Right lobe of liver (tissue), 6 donors: Measurements from ENCODE around the gene PLOD1. TPM values are rescaled to one million over a fixed set of nuclear protein-coding genes. Genes with fewer than 3 reads are reported as not detected.

Experiments used
- ATAC-seq, 4 donors: fragments of 200-7000 bp; cut with Tn5 transposase; one replicate each; pipeline ENCODE4 v1.9.1; 2020; ENCODE audit warnings: mild to moderate bottlenecking in 4 of 4, moderate library complexity in 4 of 4
- DNase-seq, 3 donors: peaks; one replicate each; pipeline ENCODE4 v3.0.0-alpha.2; 2020
- H3K27ac ChIP-seq, 3 donors: fragments of 200-600 bp; one replicate each; pipeline ENCODE4 v1.8.0; 2022
- H3K27me3 ChIP-seq, 2 donors: fragments of 200-600 bp; one replicate each; pipeline ENCODE4 v1.8.0; 2022
- H3K36me3 ChIP-seq, 4 donors: fragments of 200-600 bp; sonication (generic) in 1 of 4; one replicate each; pipeline versions ENCODE4 v1.5.1 to v1.8.0; 2017 to 2022; ENCODE audit warnings: control low read depth in 1 of 4
- H3K4me1 ChIP-seq, 4 donors: fragments of 200-600 bp; sonication (generic) in 1 of 4; one replicate each; pipeline versions ENCODE4 v1.5.1 to v1.8.0; 2017 to 2022; ENCODE audit warnings: control low read depth in 1 of 4
- H3K4me3 ChIP-seq, 3 donors: fragments of 200-600 bp; one replicate each; pipeline ENCODE4 v1.8.0; 2022
- H3K9me3 ChIP-seq, 4 donors: fragments of 200-600 bp; sonication (generic) in 1 of 4; one replicate each; pipeline versions ENCODE4 v1.5.1 to v1.8.0; 2017 to 2022; ENCODE audit warnings: control low read depth in 1 of 4
- POLR2A ChIP-seq: fragments of 450-650 bp; IDR thresholded peaks from one replicate; pipeline ENCODE4 v1.6.1; 2017; ENCODE audit warnings: antibody characterized with exemption, mild to moderate bottlenecking
- WGBS: methylation state at CpG from one replicate; pipeline ENCODE4 v1.1.6; 2018; ENCODE audit warnings: low coverage, low lambda C conversion rate; ENCODE audit not compliant: insufficient coverage; ENCODE audit errors: missing lambda C conversion rate; 5-methylcytosine and 5-hydroxymethylcytosine counted together
- intact Hi-C, 2 donors: fragments of 100-400 bp; cut with DNase I; formaldehyde crosslinking; loops; one replicate each; pipeline versions ENCODE4 v1.11.2 to v1.14.1; 2022
- total RNA-seq, 6 experiments: library from RNA; depleted of rRNA in 2 of 6; stranded (reverse); fragments of >200 nt in 2 of 6; fragmentation: NEBNext Ultra II Directional in 3 of 6; extraction: Animal tissue kit (Norgen Biotek cat#: 25700) in 3 of 6; gene quantifications; one replicate each; pipeline versions ENCODE4 v1.1.0 to v1.2.4, GENCODE V29; 2016 to 2023
- TF ChIP-seq, protein P1 (sequence below), 4 donors: fragments of 200-600 bp in 3 of 4; fragments of 450-650 bp in 1 of 4; IDR thresholded peaks; one replicate each; pipeline versions ENCODE4 v1.5.1 to v1.8.0; 2016 to 2022; ENCODE audit warnings: antibody characterized with exemption in 4 of 4, mild to moderate bottlenecking in 2 of 4
- donor health status: DM: no; HTN: yes; CAD: no.
- donor health status: DM: no; HTN: no; CAD: no.
- donor health status: DM: no; HTN: no; CAD: no.
- donor health status: DM: no; HTN: yes; CAD: no.
- donor health status: DM: no; HTN: yes; CAD: no.

PLOD1 gene
- total RNA-seq, 6 experiments from 2014 or later = 70.2 to 119 (median 93.8) TPM

GRCh38 chr1:12014141-12014991 is 79.8 kb downstream of the PLOD1 start:
- H3K9me3 ChIP-seq = no peaks in the 10 kb centered on the region
- peaks cover 0 to 5% (median 0%) of the 10 kb centered on the region in 4 donors for H3K4me1 ChIP-seq
- no peak overlapping the region for H3K27ac ChIP-seq
- ATAC-seq (no peak), DNase-seq (no peak)
- WGBS = 77% methylated on average over 16 of the region's 16 CpGs
- TF ChIP-seq, protein P1, sequence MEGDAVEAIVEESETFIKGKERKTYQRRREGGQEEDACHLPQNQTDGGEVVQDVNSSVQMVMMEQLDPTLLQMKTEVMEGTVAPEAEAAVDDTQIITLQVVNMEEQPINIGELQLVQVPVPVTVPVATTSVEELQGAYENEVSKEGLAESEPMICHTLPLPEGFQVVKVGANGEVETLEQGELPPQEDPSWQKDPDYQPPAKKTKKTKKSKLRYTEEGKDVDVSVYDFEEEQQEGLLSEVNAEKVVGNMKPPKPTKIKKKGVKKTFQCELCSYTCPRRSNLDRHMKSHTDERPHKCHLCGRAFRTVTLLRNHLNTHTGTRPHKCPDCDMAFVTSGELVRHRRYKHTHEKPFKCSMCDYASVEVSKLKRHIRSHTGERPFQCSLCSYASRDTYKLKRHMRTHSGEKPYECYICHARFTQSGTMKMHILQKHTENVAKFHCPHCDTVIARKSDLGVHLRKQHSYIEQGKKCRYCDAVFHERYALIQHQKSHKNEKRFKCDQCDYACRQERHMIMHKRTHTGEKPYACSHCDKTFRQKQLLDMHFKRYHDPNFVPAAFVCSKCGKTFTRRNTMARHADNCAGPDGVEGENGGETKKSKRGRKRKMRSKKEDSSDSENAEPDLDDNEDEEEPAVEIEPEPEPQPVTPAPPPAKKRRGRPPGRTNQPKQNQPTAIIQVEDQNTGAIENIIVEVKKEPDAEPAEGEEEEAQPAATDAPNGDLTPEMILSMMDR (IDR thresholded peaks at IDR 0.05) = no peak
- TF ChIP-seq POLR2A = no peak
- no peak overlapping the region for H3K4me3 ChIP-seq
- intact Hi-C loops = no loop called here
- no peaks in the 10 kb centered on the region for H3K27me3 ChIP-seq
- peaks cover 0 to 40% (median 14%) of the 10 kb centered on the region in 4 donors for H3K36me3 ChIP-seq

DNA sequence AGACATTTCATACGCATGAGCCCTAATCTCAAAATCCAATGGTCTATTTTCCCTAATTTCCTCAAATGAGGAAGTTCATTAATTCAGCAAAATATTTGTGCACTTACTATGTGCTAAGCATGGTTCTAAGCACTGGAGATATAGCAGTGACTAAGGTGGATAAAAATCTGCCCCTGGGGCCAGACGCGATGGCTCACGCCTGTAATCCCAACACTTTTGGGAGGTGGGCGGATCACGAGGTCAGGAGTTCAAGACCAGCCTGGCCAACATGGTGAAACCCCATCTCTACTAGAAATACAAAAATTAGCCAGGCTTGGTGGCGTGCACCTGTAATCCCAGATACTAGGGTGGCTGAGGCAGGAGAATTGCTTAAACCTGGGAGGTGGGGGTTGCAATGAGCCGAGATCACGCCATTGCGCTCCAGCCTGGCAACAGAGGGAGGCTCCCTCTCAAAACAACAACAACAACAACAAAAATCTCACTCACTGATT is 80.5 kb downstream of the PLOD1 start:
- no peak for ATAC-seq
- H3K27me3 ChIP-seq = no peaks in the 10 kb centered on the region
- WGBS = 85% methylated on average over 7 of the region's 10 CpGs
- peaks cover 0 to 34% (median 11%) of the 10 kb centered on the region in 4 donors for H3K36me3 ChIP-seq
- H3K27ac ChIP-seq = no peak overlapping the region
- DNase-seq = no peak
- intact Hi-C loops = no loop called here
- H3K4me1 ChIP-seq = peaks cover 0 to 5% (median 0%) of the 10 kb centered on the region in 4 donors
- TF ChIP-seq, protein P1 (IDR thresholded peaks at IDR 0.05) = no peak
- H3K4me3 ChIP-seq = no peak overlapping the region
- no peaks in the 10 kb centered on the region for H3K9me3 ChIP-seq

- TF ChIP-seq POLR2A = no peak
- 91% methylated on average over 9 of the region's 9 CpGs for WGBS
- H3K9me3 ChIP-seq = no peaks in the 10 kb centered on the region
- H3K36me3 ChIP-seq = peaks cover 0 to 30% (median 8%) of the 10 kb centered on the region in 4 donors
- no peak overlapping the region for H3K4me3 ChIP-seq
- no peak for DNase-seq
- no peaks in the 10 kb centered on the region for H3K27me3 ChIP-seq
- no peak for ATAC-seq
- intact Hi-C loops = no loop called here
- peaks cover 0 to 5% (median 0%) of the 10 kb centered on the region in 4 donors for H3K4me1 ChIP-seq
- no peak overlapping the region for H3K27ac ChIP-seq
Measured at GRCh38 chr1:12015499-12015898, 81.0 kb downstream of the PLOD1 start.

DNA sequence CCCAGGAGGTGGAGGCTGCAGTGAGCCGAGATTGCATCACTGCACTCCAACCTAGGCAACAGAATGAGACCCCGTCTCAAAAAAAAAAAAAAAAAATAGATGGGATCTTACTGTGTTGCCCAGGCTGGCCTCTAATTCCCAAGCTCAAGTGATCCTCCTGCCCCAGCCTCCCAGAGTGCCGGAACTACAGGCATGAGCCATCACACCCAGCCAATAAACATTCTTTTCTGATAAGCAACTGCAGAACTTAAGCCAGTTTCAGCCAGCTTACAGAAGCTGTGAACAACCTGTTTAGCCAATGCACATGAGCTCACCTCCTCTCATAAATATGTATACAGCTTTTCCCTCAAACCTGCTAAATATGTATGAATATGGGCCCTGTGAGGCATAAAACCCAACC is 81.7 kb downstream of the PLOD1 start:
- ATAC-seq = no peak
- Histone ChIP-seq H3K27me3 (no peaks in the 10 kb centered on the region), H3K36me3 (peaks cover 0 to 23% (median 4%) of the 10 kb centered on the region in 4 donors), H3K4me1 (peaks cover 0 to 5% (median 0%) of the 10 kb centered on the region in 4 donors), H3K27ac (no peak overlapping the region), H3K4me3 (no peak overlapping the region), H3K9me3 (no peaks in the 10 kb centered on the region)
- no CpG with 5 or more reads among the region's 3 CpGs for WGBS
- TF ChIP-seq, protein P1 (IDR thresholded peaks at IDR 0.05) = no peak
- TF ChIP-seq POLR2A = no peak
- no peak for DNase-seq
- intact Hi-C loops = no loop called here

- no peak for TF ChIP-seq POLR2A
- TF ChIP-seq, protein P1 (IDR thresholded peaks at IDR 0.05) = no peak
- 11% methylated on average over 6 of the region's 12 CpGs for WGBS
- H3K36me3 ChIP-seq = peaks cover 0 to 18% (median 2%) of the 10 kb centered on the region in 4 donors
- H3K9me3 ChIP-seq = no peaks in the 10 kb centered on the region
- intact Hi-C loops = no loop called here
- DNase-seq (no peak), ATAC-seq (no peak)
- H3K4me1 ChIP-seq = peaks cover 0 to 5% (median 0%) of the 10 kb centered on the region in 4 donors
- peak overlapping the region; percentile 72 to 88 (median 78) for H3K4me3 ChIP-seq
- peak overlapping the region; percentile 79 to 85 (median 79) for H3K27ac ChIP-seq
- H3K27me3 ChIP-seq = no peaks in the 10 kb centered on the region
Measured at GRCh38 chr1:12019858-12020509, 85.5 kb downstream of the PLOD1 start.
